ENCODE data around the gene CIC. TPM values are rescaled to one million over a fixed set of nuclear protein-coding genes. Genes with fewer than 3 reads are reported as not detected.

The CIC gene
- total and polyA plus RNA-seq, 3 donors from 2014 or later = 95.6 to 181 (median 163) TPM

GRCh38 chr19:42271861-42272534 lies 2.9 kb downstream of the CIC start:
- no peak for DNase-seq
- 84 to 88% methylated on average over 18 to 35 of the region's 35 CpGs for WGBS, 2 donors
- no peaks in the 10 kb centered on the region for H3K36me3 ChIP-seq (ENCODE audit: low read depth, missing control alignments)

GRCh38 chr19:42272535-42272897 lies 3.5 kb downstream of the CIC start:
- Histone ChIP-seq H3K27ac (no peak overlapping the region), H3K27me3 (no peaks in the 10 kb centered on the region), H3K4me1 (peaks cover 30% of the 10 kb centered on the region), H3K36me3 (ENCODE audit: low read depth, missing control alignments) (no peaks in the 10 kb centered on the region), H3K9me3 (no peaks in the 10 kb centered on the region), H3K4me3 (no peak overlapping the region)
- 93% methylated on average over 3 to 8 of the region's 9 CpGs for WGBS, 2 donors
- intact Hi-C loops (cut with DNase I; ENCODE audit: low total_unique reads) = no loop called here
- DNase-seq = no peak
- TF ChIP-seq CTCF (IDR thresholded peaks at IDR 0.05) = no peak
- TF ChIP-seq POLR2A (IDR thresholded peaks at IDR 0.05) = no peak

More at GRCh38 chr19:42271861-42272534, 2.9 kb downstream of the CIC start:
- Histone ChIP-seq H3K4me1 (peaks cover 25% of the 10 kb centered on the region), H3K4me3 (no peak overlapping the region), H3K27ac (no peak overlapping the region), H3K9me3 (no peaks in the 10 kb centered on the region), H3K27me3 (no peaks in the 10 kb centered on the region)
- TF ChIP-seq POLR2A (IDR thresholded peaks at IDR 0.05) (no peak), CTCF (IDR thresholded peaks at IDR 0.05) (no peak)
- intact Hi-C loops (cut with DNase I; ENCODE audit: low total_unique reads) = no loop called here

GRCh38 chr19:42272989-42273406 lies 3.9 kb downstream of the CIC start:
- 94 to 96% methylated on average over 21 to 23 of the region's 23 CpGs for WGBS, 2 donors
- Histone ChIP-seq H3K36me3 (ENCODE audit: low read depth, missing control alignments) (no peaks in the 10 kb centered on the region), H3K27me3 (no peaks in the 10 kb centered on the region), H3K4me1 (peaks cover 35% of the 10 kb centered on the region), H3K27ac (no peak overlapping the region), H3K9me3 (no peaks in the 10 kb centered on the region), H3K4me3 (no peak overlapping the region)
- no peak for DNase-seq
- TF ChIP-seq CTCF (IDR thresholded peaks at IDR 0.05) (no peak), POLR2A (IDR thresholded peaks at IDR 0.05) (no peak)
- intact Hi-C loops (cut with DNase I; ENCODE audit: low total_unique reads) = no loop called here

- 94 to 96% methylated on average over 31 to 43 of the region's 43 CpGs for WGBS, 2 donors
Measured at GRCh38 chr19:42273407-42274064, 4.5 kb downstream of the CIC start.

More at GRCh38 chr19:42273407-42274064, 4.5 kb downstream of the CIC start:
- Histone ChIP-seq H3K4me1 (peaks cover 40% of the 10 kb centered on the region), H3K27me3 (no peaks in the 10 kb centered on the region), H3K9me3 (no peaks in the 10 kb centered on the region), H3K36me3 (ENCODE audit: low read depth, missing control alignments) (no peaks in the 10 kb centered on the region), H3K27ac (no peak overlapping the region), H3K4me3 (no peak overlapping the region)
- DNase-seq = no peak
- intact Hi-C loops (cut with DNase I; ENCODE audit: low total_unique reads) = no loop called here
- TF ChIP-seq CTCF (IDR thresholded peaks at IDR 0.05) (no peak), POLR2A (IDR thresholded peaks at IDR 0.05) (no peak)
